Measurements from ENCODE around the gene SMCO4.

Gene SMCO4

GRCh38 chr11:93526641-93527583, 16.3 kb downstream of the SMCO4 start:
- no peak for DNase-seq

DNA sequence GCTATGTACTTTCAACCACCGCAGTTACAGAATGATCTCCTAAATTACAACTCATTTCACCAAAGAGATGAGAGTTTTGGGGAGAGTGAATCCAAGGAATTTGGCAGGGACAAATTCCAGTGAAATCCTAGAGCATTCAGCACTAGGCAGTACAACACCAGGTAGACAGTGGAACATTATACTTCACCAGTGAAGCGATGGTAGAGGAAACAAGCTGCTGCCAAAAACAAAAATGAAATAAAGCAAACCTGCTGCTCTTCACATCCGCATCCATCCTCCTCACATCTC, 16.9 kb downstream of the SMCO4 start:
- no peak for DNase-seq

GRCh38 chr11:93525601-93526345, 17.4 kb downstream of the SMCO4 start:
- DNase-seq, result peak; percentile 69 to 82

DNA sequence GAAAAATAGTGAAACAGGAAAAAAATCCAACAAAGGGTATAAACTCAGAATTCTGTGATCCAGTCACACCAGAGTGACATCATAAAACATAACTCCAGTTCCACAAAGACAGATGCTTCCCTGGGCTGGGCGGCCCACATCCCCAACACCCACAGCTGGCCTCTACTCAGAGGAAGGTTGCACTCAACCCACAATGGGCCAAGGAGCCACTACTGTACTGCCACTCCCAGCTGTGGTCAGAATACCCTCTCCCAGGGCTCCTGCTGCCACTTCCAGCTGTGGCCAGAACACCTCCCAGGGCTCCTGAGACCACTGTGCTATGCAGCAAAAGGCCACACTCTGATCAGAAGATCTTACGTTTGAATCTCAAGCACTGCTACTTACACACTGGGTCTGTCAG, 18.3 kb downstream of the SMCO4 start:
- peak; percentile 79 to 82 for DNase-seq

DNA sequence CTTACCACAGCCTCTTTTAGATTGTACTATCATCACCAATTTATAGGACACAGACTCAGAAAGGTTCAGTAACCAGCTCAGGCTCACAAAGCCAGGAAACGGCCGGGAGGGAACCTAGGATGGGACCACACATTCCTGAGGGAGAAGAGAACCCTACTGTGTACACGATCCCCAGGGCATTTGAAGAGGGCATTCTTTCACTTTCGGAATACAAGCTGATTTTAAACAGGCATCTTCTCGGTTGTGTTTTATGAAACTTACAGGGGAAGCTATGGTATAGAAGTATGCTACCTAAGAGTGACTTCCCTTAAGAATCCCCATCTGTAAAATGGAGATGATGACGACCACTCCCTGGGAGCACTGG, 19.0 kb downstream of the SMCO4 start:
- DNase-seq, result no peak

DNA sequence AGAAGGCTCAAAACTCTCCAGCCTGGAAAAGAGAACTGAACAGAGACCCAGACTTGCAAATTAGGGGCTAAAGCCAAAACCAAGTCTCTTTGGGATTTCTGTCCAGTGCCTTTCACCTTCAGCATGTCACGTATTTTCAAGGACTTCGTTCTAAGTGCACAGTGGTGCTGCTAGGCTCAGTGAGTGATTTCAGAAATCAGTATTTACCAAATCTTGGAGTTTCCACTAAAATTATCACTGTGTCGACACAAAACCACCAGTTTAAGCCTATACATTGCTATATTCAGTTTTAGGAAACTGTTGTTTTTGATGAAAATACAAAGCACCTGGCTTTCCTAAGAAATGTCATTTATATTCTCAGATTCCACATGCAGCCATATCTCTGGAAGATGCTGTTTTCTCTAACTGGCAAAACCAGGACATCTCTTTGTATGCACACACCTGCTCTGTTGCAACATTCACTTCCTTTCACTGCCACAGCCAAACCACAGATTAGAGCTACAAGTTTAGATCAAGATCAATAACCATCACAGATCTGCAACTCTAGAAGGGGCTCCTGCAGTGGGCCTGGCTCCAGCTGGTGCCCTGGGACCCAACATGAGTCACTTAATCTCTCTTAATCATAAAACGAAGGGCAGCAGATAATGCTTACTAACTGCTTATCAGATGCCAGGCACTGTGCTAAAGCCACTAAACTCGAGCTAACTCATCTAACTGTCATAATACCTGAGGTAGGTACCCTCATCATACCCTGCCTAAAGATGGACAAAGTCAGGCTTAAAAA, 22.3 kb downstream of the SMCO4 start:
- DNase-seq, result peak; percentile 80 to 93

- DNase-seq, result no peak
Observed at GRCh38 chr11:93519179-93519578, 24.0 kb downstream of the SMCO4 start.

DNA sequence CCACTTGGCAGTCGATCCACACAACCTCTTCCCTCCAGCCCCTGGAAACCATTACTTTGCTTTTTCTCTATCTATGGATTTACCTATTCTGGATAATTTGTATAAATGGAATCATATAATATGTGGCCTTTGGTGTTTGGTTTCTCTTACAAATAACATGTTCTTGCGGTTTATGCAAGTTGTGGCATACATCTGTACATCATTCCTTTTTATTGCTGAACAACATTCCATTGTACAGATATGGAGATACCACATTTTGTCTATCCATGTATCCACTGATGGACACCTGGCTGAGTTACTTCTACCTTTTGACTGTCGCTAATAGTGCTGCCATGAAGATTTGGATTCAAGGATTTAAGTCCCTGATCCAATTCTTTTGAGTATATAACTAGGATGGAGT, 25.1 kb downstream of the SMCO4 start:
- no peak for DNase-seq

DNA sequence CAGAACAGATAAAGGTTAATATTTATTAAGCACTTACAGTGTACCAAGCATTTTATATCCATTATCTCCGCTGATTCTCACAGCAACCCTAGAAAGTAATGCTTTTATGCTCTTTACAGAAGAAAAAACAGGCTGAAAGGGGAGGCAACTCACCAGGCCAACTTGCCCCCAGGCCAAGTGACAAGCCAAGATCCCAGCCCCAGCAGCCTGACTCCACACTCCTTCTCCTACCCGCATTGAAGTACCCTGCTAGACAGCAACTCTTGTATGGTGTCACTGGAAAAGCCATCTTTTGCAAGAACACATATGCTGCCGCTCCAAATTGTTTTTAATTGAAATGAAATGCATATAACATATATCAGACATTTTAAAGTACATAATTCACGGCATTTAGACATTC, 25.6 kb downstream of the SMCO4 start:
- no peak for DNase-seq

DNA sequence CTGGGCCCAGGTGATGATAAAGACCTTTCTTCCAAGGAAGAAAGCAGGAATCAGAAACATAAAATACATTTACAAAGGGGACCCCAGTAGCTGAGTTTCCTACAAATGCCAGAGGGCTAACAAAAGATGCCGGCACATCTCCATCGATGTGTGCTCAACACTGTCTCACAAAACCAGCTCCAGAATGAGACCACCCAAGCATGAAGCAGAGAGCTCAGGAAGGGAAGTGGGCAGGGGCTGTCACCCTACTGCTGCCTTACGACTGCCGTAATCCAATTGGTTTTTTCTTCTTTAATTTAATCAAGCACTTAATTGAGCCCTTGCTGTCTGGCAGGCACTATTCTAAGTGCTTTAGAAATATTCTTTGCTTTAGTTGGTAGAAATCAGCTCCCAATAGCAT, 26.1 kb downstream of the SMCO4 start:
- DNase-seq, result no peak

DNA sequence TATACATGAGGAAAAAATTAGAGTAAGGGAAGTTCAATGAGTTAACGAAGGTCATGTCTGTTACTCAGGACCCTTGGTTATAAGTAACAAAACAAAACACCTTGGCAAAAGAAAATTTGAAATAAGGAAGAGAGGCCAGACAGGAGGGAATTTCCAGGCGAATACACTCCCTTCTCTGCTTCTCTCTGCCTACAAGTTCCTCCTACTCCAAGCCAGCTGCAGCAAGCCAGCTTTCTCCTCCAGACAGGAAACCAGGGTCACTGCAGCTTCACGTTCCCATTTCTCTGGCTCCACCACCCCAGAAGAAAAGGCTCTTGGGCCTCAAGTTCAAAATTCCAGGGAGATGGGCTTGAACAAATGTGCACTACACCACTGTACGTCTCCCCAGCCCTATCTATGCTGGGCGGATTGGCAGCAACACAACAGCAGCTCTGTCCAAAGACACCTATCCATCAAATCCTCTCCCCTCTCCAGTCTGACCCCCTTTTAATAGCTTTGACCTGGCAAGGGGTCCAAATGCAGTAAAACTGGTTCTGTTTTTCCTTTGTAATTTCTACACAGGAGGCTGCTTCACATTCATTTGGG, 27.7 kb downstream of the SMCO4 start:
- DNase-seq, result peak; percentile 66 to 71

GRCh38 chr11:93514712-93515111, 28.5 kb downstream of the SMCO4 start:
- DNase-seq, result no peak

GRCh38 chr11:93513772-93514171, 29.4 kb downstream of the SMCO4 start:
- DNase-seq, result no peak

- peak in 1 of 2 donors; percentile 56 for DNase-seq
Observed at GRCh38 chr11:93512949-93513667, 30.1 kb downstream of the SMCO4 start.

GRCh38 chr11:93512073-93512475, 31.1 kb downstream of the SMCO4 start:
- DNase-seq, result no peak

DNA sequence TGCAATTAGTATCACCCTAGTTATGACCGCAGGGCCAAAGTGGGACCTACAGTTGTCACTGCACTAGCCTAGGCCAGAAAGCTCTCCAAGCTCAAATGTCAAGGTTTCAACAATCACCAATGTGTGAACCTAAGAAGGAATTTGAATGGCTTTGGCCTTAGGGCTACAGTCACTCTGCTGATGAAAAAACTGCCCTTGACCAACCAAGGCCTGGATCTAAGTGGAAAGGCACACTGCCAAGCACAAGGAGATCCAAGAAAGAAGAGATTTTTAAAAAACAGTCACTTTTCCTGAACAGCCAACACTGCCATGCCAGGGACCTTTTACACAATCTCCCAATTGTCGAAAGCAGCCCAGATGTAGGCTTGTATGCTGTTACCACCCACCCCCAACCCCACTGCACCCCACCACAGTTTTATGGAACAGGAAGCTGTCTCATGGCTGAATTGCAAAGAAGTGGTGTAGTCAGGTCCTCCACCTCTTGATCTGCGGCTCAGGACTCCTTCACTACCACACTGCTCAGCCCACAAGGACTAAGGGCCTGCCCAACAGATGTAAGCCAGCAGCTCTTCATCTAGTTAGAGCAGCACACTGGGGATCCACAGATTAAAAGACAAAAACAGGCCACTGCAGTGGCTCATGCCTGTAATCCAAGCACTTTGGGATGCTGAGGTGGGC, 32.9 kb downstream of the SMCO4 start:
- DNase-seq, result no peak

DNA sequence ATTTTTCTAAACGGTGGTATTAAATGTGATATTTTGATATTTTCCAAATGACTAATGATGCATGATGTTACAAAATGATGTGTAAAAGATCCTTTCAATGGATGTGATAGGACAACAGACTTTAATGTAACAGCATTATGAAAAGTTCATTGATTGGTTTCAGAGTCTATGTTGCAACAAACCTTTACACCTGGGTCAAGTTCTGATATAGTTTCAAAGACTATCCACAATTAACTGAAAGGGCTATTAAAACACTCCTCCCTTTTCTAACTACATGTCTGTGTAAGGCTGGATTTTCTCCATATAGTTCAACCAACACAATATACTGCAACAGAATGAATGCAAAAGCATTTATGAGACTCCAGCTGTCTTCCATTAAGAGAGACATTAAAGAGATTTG, 35.7 kb downstream of the SMCO4 start:
- DNase-seq, result no peak

GRCh38 chr11:93505703-93506102, 37.5 kb downstream of the SMCO4 start:
- no peak for DNase-seq

DNA sequence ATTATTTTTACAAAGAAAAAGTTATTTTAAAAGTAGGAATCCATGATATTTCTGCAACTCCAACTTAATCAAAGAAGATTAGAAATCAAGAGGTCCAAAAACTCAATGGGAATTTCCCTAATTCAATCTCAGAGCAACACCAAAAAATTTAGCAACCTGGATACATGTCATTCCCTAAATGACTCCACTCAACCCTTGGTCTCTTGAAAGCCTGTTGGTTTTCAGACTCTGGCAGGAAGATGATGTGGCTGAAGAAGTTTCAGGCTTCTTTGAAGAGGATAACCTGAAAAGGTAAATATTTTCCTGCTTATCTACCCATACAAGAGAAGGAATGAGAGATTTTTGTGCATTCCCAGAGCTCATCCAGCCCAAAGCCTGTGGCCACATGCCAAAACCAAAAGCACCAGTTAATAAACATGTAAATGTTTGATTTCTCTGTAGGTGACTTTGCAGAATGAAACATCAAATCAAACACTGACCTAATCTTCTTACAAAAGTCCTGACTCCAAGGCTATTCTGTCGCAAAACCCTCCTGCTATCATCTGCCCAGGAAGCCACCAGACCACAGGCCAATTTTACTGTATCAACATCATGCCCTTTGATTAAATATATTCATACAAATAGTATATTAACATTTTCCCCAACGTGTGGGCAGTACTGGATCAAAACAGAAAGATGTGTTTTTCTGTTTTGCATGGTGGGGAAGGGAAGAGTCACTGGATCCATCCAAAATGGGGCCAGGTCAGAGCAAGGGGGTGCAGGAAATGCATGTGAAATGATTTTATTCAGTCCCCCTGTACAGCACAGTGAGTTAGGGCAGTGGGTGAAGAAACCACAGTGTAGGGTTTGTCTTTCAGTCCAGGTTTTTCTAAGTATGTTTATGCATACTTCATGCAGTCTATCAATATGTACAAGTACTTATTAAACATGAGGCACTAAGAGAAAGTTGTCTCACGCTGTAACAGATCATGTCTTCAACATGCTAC, 38.8 kb downstream of the SMCO4 start:
- no peak for DNase-seq

GRCh38 chr11:93501856-93502255, 41.3 kb downstream of the SMCO4 start:
- DNase-seq, result no peak

GRCh38 chr11:93500759-93501158, 42.4 kb downstream of the SMCO4 start:
- DNase-seq, result no peak
